T-helper 1 cell treated with Interleukin-12 subunit alpha and Interleukin-12 subunit beta and Interleukin-4 antibody, amounts not matched to agents 30 ng/mL and 1 ng/mL, for 36 hours (primary cell): ENCODE results near the gene EXOC3L4. TPM values are rescaled to one million over a fixed set of nuclear protein-coding genes. Genes with fewer than 3 reads are reported as not detected.
"Not testable (repeated sequence)": the region's sequence is repeated elsewhere in the genome, so short reads cannot be mapped to it uniquely, and the experiment has no call there.

Experiments
- intact Hi-C: fragments of 100-400 bp; cut with micrococcal nuclease; formaldehyde crosslinking; loops from one replicate; pipeline ENCODE4 v1.15.1; 2024
- total RNA-seq: library from RNA; stranded (reverse); gene quantifications from 2 replicates; pipeline ENCODE4 v1.2.3, GENCODE V29; 2022

The EXOC3L4 gene
- total RNA-seq, 1 donor from 2014 or later: not detected

- intact Hi-C loops: no loop called here
Observed at GRCh38 chr14:103142721-103143302, 48.3 kb downstream of the EXOC3L4 start.

- intact Hi-C loops: no loop called here
Observed at GRCh38 chr14:103143506-103143905, 49.0 kb downstream of the EXOC3L4 start.

DNA sequence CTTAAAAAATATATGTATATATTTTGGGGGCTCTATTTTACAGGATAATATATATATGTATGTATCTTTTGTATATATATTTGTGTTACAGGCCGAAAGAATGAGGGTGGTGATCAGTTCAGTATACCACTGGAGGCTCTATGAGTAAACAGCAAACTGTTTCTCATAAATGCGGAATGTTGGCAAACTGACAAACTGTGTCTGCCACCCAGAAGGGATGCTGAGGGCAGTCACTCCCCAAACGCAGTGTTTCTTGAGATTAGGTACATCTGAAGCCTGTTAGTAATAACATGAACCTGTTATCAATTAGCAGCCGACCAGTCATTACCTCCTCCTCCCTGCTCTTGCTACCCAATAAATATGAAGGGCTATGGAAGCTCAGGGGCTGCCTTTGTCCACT, 49.6 kb downstream of the EXOC3L4 start:
- intact Hi-C loops: no loop called here

DNA sequence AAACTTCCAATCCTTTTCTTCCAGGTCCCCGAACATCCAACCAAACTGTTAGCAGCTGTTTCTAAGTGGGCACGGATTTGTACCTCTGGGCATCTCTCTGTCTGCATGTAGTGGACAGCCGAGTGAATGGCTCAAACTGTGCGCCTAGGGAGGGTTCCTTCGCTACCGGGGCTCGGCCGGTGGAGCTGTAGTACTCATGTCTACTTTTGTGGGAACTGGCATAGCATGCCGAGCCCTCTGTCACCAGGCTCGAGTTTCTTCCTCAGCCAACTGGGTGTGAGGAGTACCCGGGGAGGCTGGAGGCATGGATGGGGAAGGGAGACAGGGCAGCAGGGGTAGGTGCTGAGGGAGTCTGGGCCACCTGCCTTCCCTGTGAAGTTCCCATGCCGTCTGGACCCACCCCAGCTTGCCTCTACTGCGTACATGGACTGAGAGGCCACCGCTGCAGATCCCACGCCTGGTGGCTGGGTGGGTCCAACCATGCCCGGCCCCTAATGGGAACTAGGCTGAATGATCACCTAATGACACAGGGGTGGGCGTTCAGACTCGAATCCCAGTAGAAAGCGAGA, 51.7 kb downstream of the EXOC3L4 start:
- intact Hi-C loops: no loop called here

DNA sequence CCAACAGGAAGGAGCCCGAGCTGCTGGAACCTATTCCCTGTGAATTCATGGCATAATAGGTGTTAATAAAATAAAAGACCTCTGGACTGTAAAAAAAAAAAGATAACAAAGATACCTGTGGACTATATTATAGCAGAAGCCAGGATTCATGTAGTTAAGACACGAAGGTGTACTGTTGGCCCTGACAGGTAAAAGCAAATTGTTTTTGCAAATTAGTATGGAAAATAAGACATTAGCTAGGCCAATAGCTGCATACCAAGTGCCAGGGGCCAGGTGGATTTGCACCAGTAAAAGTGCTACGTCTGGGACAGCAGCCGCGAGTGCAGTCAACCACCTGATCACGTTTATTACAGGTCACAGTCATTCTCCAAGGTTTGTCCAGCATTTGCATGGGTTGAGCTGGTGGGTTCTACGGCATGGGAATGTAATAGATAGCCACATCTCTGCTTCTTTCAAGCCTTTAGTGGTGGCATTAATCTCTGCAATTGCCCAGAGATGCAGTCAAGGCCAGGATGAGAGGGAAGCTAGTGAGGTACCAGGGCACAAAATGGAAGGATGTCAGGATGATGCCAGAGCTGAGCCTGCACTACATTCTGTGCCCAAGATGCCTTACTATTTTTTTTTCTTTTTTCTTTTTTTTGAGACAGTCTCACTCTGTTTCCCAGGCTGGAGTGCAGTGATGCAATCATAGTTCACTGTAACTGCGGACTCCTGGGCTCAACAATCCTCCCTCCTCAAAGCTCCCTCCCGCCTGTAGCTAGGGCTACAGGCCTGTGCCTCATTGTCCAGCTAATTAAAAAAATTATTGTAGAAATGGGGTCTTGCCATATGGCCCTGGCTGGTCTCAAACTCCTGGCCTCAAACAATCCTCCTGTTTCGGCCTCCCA, 55.1 kb downstream of the EXOC3L4 start:
- intact Hi-C loops: no loop called here

GRCh38 chr14:103151270-103151945, 56.9 kb downstream of the EXOC3L4 start:
- intact Hi-C loops: no loop called here

DNA sequence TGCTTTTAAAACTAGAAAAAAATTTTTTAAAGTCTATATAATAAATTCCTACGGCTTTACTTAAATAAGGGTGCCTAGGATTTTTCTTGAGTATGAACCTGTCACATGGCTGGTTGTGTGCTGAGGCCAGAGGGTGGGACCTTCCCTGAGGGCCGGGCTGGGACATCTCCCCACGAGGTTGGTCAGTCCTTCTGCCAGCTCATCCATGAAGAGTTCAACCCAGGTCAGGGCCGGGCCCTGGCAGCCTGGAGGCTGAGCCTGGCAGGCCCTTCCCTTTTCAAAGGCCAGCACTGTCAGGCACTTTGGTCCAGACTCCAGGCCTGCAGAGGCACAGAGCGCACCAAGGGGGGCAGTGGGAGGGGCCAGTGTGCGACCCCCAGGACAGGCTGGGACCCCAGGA, 60.5 kb downstream of the EXOC3L4 start:
- intact Hi-C loops: no loop called here

GRCh38 chr14:103155416-103155815, 60.9 kb downstream of the EXOC3L4 start:
- intact Hi-C loops: not testable (repeated sequence)

GRCh38 chr14:103155826-103156394, 61.4 kb downstream of the EXOC3L4 start:
- intact Hi-C loops: no loop called here

GRCh38 chr14:103156651-103157378, 62.3 kb downstream of the EXOC3L4 start:
- intact Hi-C loops: no loop called here

DNA sequence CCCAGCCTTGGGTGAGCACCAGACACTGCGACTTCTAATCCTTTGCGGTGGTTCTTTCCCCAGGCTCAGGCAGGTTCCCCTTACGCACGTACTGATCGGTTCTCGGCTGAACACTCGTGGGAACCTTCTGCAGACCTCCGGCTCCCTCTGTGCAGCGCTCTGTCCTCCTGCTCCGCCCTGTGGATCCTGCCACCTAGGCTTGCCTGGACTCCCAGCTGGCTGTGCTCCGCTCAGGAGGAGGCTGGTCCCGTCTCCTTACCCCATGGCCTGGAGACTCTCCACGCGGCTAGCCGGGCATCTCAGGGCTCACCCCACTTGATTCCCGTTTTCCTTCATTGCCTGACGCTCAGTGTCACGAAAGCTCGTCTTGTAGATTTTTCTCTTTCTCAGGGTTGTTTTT, 63.4 kb downstream of the EXOC3L4 start:
- intact Hi-C loops: no loop called here

GRCh38 chr14:103158688-103159087, 64.2 kb downstream of the EXOC3L4 start:
- intact Hi-C loops: no loop called here

Other genes with a start within 250 kb of the EXOC3L4 start
- gene AMN, start 172.1 kb upstream of the EXOC3L4 start, total RNA-seq: 1.0 and 1.2 TPM in 2 replicates
- 0.95 and 1.2 TPM in 2 replicates for gene CDC42BPB, start 37.2 kb upstream of the EXOC3L4 start, total RNA-seq
- not detected in 2 replicates for gene LBHD2, start 10.5 kb upstream of the EXOC3L4 start, total RNA-seq
- gene TNFAIP2, start 28.7 kb downstream of the EXOC3L4 start, total RNA-seq: 5.7 and 7.7 TPM in 2 replicates
- 200 and 208 TPM in 2 replicates for gene EIF5, start 239.5 kb downstream of the EXOC3L4 start, total RNA-seq